Breast epithelium (tissue), 4 donors: ENCODE results near the gene LCLAT1. TPM values are rescaled to one million over a fixed set of nuclear protein-coding genes. Genes with fewer than 3 reads are reported as not detected.
A peak's percentile ranks its signal among the peaks of the same experiment; 100 is the strongest.

Experiments used
- DNase-seq, 2 donors: peaks; one replicate each; pipeline ENCODE4 v3.0.0-alpha.2; 2019; ENCODE audit warnings: low spot score in 2 of 2
- H3K27ac ChIP-seq, 2 donors: fragments of 200-600 bp; sonication (generic) in 1 of 2; one replicate each; pipeline ENCODE4 v1.5.1; 2016 to 2019; ENCODE audit warnings: mild to moderate bottlenecking in 1 of 2
- H3K27me3 ChIP-seq, 2 donors: fragments of 200-600 bp; sonication (generic) in 1 of 2; one replicate each; pipeline versions ENCODE4 v1.5.1 to v1.6.0; 2017 to 2019; ENCODE audit warnings: control low read depth in 1 of 2, mild to moderate bottlenecking in 1 of 2
- H3K36me3 ChIP-seq: fragments of 200-600 bp; one replicate; pipeline ENCODE4 v1.5.1; 2019
- H3K4me1 ChIP-seq, 2 donors: fragments of 200-600 bp; sonication (generic); one replicate each; pipeline ENCODE4 v1.5.1; 2016 to 2019; ENCODE audit warnings: control low read depth in 1 of 2
- H3K4me3 ChIP-seq, 3 donors: fragments of 200-600 bp; sonication (generic); 1 replicate in 2 of 3; 2 replicates in 1 of 3; pipeline ENCODE4 v1.5.1; 2016 to 2019; ENCODE audit warnings: mild to moderate bottlenecking in 3 of 3, moderate library complexity in 2 of 3
- H3K9me3 ChIP-seq, 2 donors: fragments of 200-600 bp; sonication (generic) in 1 of 2; one replicate each; pipeline ENCODE4 v1.5.1; 2016 to 2019; ENCODE audit warnings: control low read depth in 1 of 2
- POLR2A ChIP-seq: fragments of 450-650 bp; IDR thresholded peaks from one replicate; pipeline ENCODE4 v1.6.1; 2016; ENCODE audit warnings: antibody characterized with exemption, mild to moderate bottlenecking, moderate library complexity
- POLR2AphosphoS5 ChIP-seq, 3 donors: sonication (generic); formaldehyde crosslinking; IDR thresholded peaks; one replicate each; pipeline ENCODE4 v1.6.1; 2017; ENCODE audit warnings: antibody characterized with exemption in 3 of 3
- intact Hi-C: fragments of 100-400 bp; cut with DNase I; formaldehyde crosslinking; loops from one replicate; pipeline ENCODE4 v1.15.1; 2023; ENCODE audit warnings: low total_unique reads
- total RNA-seq, 3 donors: library from RNA; depleted of rRNA; stranded (reverse); fragments of >200 nt; gene quantifications; one replicate each; pipeline ENCODE4 v1.1.0, GENCODE V29; 2016
- TF ChIP-seq, protein P1 (sequence below), 3 donors: fragments of 450-650 bp; IDR thresholded peaks; one replicate each; pipeline ENCODE4 v1.5.1; 2016 to 2017; ENCODE audit warnings: antibody characterized with exemption in 3 of 3, mild to moderate bottlenecking in 3 of 3, moderate library complexity in 3 of 3

LCLAT1 gene
- total RNA-seq, 3 donors from 2014 or later: 8.0 to 20.6 (median 19.7) TPM

DNA sequence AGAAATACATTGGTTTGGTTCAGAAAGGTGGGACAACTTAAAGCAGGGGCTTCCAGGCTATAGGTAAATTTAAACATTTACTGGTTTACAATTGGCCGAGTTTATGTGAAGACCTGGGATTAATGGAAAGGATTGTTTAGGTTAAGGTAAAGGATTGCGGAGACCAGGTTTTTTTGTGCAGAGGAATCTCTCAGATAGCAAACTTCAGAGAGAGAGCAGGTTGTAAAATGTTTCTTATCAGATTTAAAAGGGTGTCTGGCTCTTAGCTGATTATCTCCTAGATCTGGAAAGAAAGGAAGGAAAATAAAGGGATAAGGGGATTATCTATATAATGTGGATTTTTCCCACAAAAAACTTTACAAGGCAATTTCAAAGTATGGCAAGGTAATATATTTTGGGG, 101.3 kb downstream of the LCLAT1 start:
- Histone ChIP-seq H3K27me3 (no peaks in the 10 kb centered on the region), H3K4me3 (no peak overlapping the region), H3K27ac (no peak overlapping the region), H3K9me3 (no peaks in the 10 kb centered on the region), H3K36me3 (no peaks in the 10 kb centered on the region), H3K4me1 (no peaks in the 10 kb centered on the region)
- intact Hi-C loops: no loop called here
- TF ChIP-seq POLR2AphosphoS5 (IDR thresholded peaks at IDR 0.05) (no peak), POLR2A (no peak)
- TF ChIP-seq, protein P1, sequence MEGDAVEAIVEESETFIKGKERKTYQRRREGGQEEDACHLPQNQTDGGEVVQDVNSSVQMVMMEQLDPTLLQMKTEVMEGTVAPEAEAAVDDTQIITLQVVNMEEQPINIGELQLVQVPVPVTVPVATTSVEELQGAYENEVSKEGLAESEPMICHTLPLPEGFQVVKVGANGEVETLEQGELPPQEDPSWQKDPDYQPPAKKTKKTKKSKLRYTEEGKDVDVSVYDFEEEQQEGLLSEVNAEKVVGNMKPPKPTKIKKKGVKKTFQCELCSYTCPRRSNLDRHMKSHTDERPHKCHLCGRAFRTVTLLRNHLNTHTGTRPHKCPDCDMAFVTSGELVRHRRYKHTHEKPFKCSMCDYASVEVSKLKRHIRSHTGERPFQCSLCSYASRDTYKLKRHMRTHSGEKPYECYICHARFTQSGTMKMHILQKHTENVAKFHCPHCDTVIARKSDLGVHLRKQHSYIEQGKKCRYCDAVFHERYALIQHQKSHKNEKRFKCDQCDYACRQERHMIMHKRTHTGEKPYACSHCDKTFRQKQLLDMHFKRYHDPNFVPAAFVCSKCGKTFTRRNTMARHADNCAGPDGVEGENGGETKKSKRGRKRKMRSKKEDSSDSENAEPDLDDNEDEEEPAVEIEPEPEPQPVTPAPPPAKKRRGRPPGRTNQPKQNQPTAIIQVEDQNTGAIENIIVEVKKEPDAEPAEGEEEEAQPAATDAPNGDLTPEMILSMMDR (IDR thresholded peaks at IDR 0.05): no peak
- DNase-seq: no peak

DNA sequence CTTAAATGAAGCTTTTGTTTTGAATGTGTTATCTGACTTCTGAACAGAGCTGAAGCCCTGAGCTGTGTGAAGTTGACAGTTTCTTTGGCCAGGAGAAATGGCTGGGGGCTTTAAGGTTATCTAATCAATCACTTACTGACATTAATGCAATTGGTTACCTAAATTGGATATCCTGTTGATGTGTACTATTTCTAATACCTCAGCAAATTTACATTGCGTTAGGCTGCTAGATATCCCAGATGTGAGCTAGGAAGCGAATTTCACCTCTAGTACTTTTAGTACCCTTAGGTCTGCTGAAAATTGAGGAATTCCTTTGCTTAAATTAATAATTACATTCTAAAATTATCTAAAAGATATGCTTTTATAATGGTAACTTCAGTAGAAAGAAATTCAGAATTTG, 102.0 kb downstream of the LCLAT1 start:
- Histone ChIP-seq H3K27me3 (no peaks in the 10 kb centered on the region), H3K4me1 (no peaks in the 10 kb centered on the region), H3K4me3 (no peak overlapping the region), H3K27ac (no peak overlapping the region), H3K36me3 (no peaks in the 10 kb centered on the region), H3K9me3 (no peaks in the 10 kb centered on the region)
- no peak for DNase-seq
- intact Hi-C loops: no loop called here
- TF ChIP-seq POLR2AphosphoS5 (IDR thresholded peaks at IDR 0.05) (no peak), POLR2A (no peak)
- TF ChIP-seq, protein P1 (IDR thresholded peaks at IDR 0.05): no peak

DNA sequence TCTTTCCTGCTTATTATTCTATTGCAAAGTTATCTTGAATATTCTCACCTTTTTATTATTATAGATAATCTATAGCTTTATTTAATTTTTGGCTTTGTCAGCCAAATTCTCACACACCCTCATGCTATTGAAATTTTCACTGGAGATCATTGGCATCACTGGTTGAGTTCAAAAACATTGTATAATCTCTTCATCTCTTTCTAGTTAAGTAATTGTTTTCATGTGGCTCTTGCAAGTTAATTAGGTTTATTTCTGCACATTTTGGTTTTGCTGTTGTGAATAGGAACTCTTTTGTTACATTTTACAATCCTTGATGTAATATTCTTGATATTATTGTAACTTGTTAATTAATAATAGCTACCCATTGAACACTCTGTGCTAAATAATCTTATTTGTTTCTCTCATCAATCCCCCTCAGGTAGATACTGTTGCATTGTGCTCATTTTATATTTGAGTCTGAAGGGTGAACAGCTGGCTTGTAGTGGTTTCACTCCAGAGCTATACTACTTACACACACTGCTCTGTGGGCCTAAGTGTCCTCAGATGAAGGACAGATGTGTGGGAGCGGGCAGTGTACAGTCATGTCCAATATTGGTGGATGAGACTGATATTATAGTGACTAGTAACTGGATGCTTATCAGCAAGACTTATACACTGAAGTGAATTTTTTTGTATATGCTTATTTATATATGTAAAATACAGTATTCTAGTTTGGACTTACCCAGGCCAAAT, 112.7 kb downstream of the LCLAT1 start:
- H3K9me3 ChIP-seq: no peaks in the 10 kb centered on the region
- no peak overlapping the region for H3K4me3 ChIP-seq
- TF ChIP-seq, protein P1 (IDR thresholded peaks at IDR 0.05): no peak
- TF ChIP-seq POLR2AphosphoS5 (IDR thresholded peaks at IDR 0.05) (no peak), POLR2A (no peak)
- no peaks in the 10 kb centered on the region for H3K27me3 ChIP-seq
- DNase-seq: no peak
- intact Hi-C loops: no loop called here
- H3K27ac ChIP-seq: no peak overlapping the region
- H3K4me1 ChIP-seq: no peaks in the 10 kb centered on the region
- H3K36me3 ChIP-seq: no peaks in the 10 kb centered on the region

DNA sequence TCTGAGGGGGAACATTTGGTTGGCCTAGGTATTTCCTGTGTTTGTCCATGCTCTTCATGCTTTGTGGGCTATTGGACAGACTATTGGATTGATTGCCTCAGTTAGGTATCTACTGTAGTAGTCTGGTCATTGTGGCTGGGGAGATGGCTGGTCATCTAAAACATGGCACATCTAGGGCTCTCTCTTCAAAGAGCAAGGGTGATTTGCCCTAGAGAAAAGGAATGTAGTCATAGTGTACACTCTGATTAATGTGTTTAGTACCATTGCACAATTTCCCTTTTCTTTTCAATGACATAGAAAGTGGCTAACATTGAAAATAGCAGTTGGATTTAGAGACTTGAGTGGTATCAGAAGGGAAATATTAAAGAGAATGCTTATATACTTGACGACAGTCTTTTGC, 114.3 kb downstream of the LCLAT1 start:
- intact Hi-C loops: no loop called here
- no peak for DNase-seq
- Histone ChIP-seq H3K27ac (no peak overlapping the region), H3K4me3 (no peak overlapping the region), H3K9me3 (no peaks in the 10 kb centered on the region), H3K36me3 (no peaks in the 10 kb centered on the region), H3K27me3 (no peaks in the 10 kb centered on the region), H3K4me1 (no peaks in the 10 kb centered on the region)
- TF ChIP-seq POLR2A (no peak), POLR2AphosphoS5 (IDR thresholded peaks at IDR 0.05) (no peak)
- TF ChIP-seq, protein P1 (IDR thresholded peaks at IDR 0.05): no peak

DNA sequence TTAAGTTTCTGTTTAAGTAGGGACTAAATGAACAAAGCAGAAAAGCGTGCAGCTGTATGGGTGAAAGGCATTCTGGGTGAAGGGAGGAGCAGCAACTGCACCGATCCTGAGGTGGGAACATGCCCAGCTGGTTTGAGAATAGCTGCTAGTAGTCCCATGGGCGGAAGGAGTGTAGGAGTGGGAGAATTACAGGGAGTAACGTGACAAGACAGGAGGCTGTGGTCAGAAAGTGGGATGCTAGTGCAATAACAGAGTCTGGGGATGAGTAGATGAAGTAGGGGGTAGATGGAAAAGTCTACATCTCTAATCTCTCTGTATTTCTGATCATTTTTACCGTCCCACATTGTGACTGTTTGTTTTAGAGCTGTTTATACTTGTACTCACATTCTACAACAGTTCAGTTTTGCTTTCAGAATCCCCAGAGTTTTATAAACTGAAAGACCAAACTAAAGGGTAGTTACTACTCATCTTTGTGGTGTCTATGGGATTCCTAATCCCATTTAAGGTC, 118.9 kb downstream of the LCLAT1 start:
- no peaks in the 10 kb centered on the region for H3K4me1 ChIP-seq
- H3K27ac ChIP-seq: peak overlapping the region; percentile 51 to 56
- H3K27me3 ChIP-seq: no peaks in the 10 kb centered on the region
- DNase-seq: no peak
- no peak overlapping the region for H3K4me3 ChIP-seq
- intact Hi-C loops: no loop called here
- no peak for TF ChIP-seq POLR2AphosphoS5 (IDR thresholded peaks at IDR 0.05)
- TF ChIP-seq, protein P1 (IDR thresholded peaks at IDR 0.05): no peak
- TF ChIP-seq POLR2A: no peak
- H3K9me3 ChIP-seq: no peaks in the 10 kb centered on the region
- no peaks in the 10 kb centered on the region for H3K36me3 ChIP-seq
